ENCODE data around the gene FLNB. TPM values are rescaled to one million over a fixed set of nuclear protein-coding genes. Genes with fewer than 3 reads are reported as not detected.
"Not testable (repeated sequence)": the region's sequence is repeated elsewhere in the genome, so short reads cannot be mapped to it uniquely, and the experiment has no call there.

Gene FLNB
- polyA plus RNA-seq, 1 donor from 2014 or later, result 10.3 TPM

DNA sequence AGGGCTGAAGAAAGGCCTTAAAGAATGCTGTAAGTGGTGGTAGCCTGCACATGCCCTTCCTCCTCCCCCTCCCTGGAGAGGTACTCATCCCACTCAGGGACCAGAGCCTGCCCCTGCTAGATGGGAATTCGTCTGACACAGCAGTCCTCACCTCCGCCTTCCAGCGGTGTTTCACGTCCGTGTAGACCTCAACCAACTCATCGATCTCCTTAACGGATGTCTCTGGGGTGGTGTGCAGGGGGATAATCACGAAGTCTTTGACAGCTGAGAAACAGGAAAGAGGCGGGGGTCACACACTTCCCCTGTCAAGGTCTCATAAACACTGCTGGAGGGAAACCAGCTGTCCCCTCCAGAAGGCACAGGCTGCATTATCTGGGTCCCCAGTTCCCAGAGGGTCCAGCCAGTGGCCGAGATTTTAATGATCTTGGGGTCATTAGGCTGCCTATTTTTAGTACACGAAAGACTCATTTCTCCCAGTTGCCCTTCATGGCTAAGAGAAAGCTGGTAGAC lies 192.7 kb downstream of the FLNB start:
- no peak for TF ChIP-seq MXI1 (conservative IDR thresholded peaks at IDR 0.05; ENCODE audit: poor library complexity, severe bottlenecking)
- TF ChIP-seq EP300 (conservative IDR thresholded peaks at IDR 0.05; ENCODE audit: poor library complexity, severe bottlenecking), result no peak
- no peak for TF ChIP-seq EZH2 (IDR thresholded peaks at IDR 0.05; ENCODE audit: borderline replicate concordance, insufficient read depth, low read length, poor library complexity, severe bottlenecking)
- TF ChIP-seq RAD21 (conservative IDR thresholded peaks at IDR 0.05), result no peak
- no peak for TF ChIP-seq CTCF (IDR thresholded peaks at IDR 0.05; ENCODE audit: poor library complexity, severe bottlenecking)
- TF ChIP-seq, protein P1, sequence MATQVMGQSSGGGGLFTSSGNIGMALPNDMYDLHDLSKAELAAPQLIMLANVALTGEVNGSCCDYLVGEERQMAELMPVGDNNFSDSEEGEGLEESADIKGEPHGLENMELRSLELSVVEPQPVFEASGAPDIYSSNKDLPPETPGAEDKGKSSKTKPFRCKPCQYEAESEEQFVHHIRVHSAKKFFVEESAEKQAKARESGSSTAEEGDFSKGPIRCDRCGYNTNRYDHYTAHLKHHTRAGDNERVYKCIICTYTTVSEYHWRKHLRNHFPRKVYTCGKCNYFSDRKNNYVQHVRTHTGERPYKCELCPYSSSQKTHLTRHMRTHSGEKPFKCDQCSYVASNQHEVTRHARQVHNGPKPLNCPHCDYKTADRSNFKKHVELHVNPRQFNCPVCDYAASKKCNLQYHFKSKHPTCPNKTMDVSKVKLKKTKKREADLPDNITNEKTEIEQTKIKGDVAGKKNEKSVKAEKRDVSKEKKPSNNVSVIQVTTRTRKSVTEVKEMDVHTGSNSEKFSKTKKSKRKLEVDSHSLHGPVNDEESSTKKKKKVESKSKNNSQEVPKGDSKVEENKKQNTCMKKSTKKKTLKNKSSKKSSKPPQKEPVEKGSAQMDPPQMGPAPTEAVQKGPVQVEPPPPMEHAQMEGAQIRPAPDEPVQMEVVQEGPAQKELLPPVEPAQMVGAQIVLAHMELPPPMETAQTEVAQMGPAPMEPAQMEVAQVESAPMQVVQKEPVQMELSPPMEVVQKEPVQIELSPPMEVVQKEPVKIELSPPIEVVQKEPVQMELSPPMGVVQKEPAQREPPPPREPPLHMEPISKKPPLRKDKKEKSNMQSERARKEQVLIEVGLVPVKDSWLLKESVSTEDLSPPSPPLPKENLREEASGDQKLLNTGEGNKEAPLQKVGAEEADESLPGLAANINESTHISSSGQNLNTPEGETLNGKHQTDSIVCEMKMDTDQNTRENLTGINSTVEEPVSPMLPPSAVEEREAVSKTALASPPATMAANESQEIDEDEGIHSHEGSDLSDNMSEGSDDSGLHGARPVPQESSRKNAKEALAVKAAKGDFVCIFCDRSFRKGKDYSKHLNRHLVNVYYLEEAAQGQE (IDR thresholded peaks at IDR 0.05; ENCODE audit: borderline replicate concordance), result no peak
- TF ChIP-seq SMC3 (conservative IDR thresholded peaks at IDR 0.05; ENCODE audit: poor library complexity), result no peak
- TF ChIP-seq TAF1 (IDR thresholded peaks at IDR 0.05; ENCODE audit: low read depth), result no peak
- no peak for TF ChIP-seq POLR2AphosphoS5 (IDR thresholded peaks at IDR 0.05)
- Histone ChIP-seq H3K79me2 (replicated peaks; ENCODE audit: insufficient read depth, low read length) (no peaks in the 10 kb centered on the region), H3K27ac (ENCODE audit: low read length) (no peak overlapping the region), H3K4me3 (ENCODE audit: low read length) (no peak overlapping the region), H3K36me3 (ENCODE audit: insufficient read depth, low read length) (no peaks in the 10 kb centered on the region), H3K27me3 (ENCODE audit: insufficient read depth, low read depth, low read length) (no peaks in the 10 kb centered on the region), H3K9ac (ENCODE audit: low read length) (no peak overlapping the region), H2AFZ (ENCODE audit: low read depth, low read length) (no peak overlapping the region), H3K9me2 (ENCODE audit: insufficient read depth, low read length) (no peaks in the 10 kb centered on the region), H3K4me2 (ENCODE audit: low read length) (no peak overlapping the region), H3K9me3 (ENCODE audit: low read length) (no peaks in the 10 kb centered on the region), H4K20me1 (ENCODE audit: insufficient read depth) (no peaks in the 10 kb centered on the region), H3F3A (ENCODE audit: insufficient read depth, low read length, poor library complexity, severe bottlenecking) (no peaks in the 10 kb centered on the region)

DNA sequence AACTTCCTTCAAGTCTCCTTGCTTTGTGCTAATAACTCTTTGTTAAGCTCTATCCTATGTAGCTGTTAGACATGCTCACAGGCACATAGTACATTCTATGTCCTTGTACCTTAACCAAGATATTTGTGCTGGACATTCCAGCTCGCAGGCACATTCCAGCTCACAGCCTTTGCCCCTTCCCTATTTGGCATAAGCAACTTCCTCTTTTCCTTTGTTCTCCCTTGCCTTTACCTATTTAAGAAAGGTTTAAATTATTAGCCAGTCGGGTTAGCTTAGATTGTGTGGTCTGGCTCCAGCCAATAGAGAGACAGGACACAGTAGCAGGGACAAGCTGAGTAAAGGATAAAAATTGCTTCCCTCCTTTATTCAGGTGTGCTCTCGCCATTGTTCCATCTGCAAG lies 193.2 kb downstream of the FLNB start:
- not testable (repeated sequence) for H3K9me2 ChIP-seq (ENCODE audit: insufficient read depth, low read length); H3K4me3 ChIP-seq (ENCODE audit: low read length); H4K20me1 ChIP-seq (ENCODE audit: insufficient read depth); H3K36me3 ChIP-seq (ENCODE audit: insufficient read depth, low read length); H3K9ac ChIP-seq (ENCODE audit: low read length); H3K4me2 ChIP-seq (ENCODE audit: low read length); H3K27ac ChIP-seq (ENCODE audit: low read length); H3K27me3 ChIP-seq (ENCODE audit: insufficient read depth, low read depth, low read length); H2AFZ ChIP-seq (ENCODE audit: low read depth, low read length); H3F3A ChIP-seq (ENCODE audit: insufficient read depth, low read length, poor library complexity, severe bottlenecking); H3K9me3 ChIP-seq (ENCODE audit: low read length); H3K79me2 ChIP-seq (replicated peaks; ENCODE audit: insufficient read depth, low read length)

DNA sequence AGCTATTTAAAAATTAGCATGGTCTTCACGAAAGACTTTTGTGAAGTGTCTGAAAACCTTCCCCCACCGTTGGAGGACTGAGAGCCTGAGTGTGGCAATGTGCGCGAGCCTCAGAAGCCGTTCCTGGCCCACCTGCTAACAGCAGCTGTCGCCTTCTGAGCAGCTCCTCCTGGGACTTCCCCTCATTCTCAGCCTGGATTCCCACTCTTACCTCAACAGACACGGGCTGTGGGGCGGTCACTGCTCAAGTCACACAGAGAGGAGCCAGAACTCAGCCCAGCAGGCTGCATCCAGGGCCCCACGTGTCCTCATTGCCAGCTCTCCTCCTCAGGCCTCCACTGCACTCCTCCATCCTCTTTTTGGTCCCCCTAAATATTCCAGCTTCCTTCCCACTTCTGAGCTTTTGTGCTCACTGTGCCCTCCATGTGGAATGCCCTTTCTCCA lies 194.7 kb downstream of the FLNB start:
- no peaks in the 10 kb centered on the region for H3K36me3 ChIP-seq (ENCODE audit: insufficient read depth, low read length)
- no peaks in the 10 kb centered on the region for H3F3A ChIP-seq (ENCODE audit: insufficient read depth, low read length, poor library complexity, severe bottlenecking)
- H3K9ac ChIP-seq (ENCODE audit: low read length), result no peak overlapping the region
- no peak overlapping the region for H2AFZ ChIP-seq (ENCODE audit: low read depth, low read length)
- H4K20me1 ChIP-seq (ENCODE audit: insufficient read depth), result no peaks in the 10 kb centered on the region
- no peaks in the 10 kb centered on the region for H3K9me3 ChIP-seq (ENCODE audit: low read length)
- TF ChIP-seq, protein P1 (IDR thresholded peaks at IDR 0.05; ENCODE audit: borderline replicate concordance), result no peak
- TF ChIP-seq EZH2 (IDR thresholded peaks at IDR 0.05; ENCODE audit: borderline replicate concordance, insufficient read depth, low read length, poor library complexity, severe bottlenecking) (no peak), CTCF (IDR thresholded peaks at IDR 0.05; ENCODE audit: poor library complexity, severe bottlenecking) (no peak), POLR2AphosphoS5 (IDR thresholded peaks at IDR 0.05) (no peak), EP300 (conservative IDR thresholded peaks at IDR 0.05; ENCODE audit: poor library complexity, severe bottlenecking) (no peak), MXI1 (conservative IDR thresholded peaks at IDR 0.05; ENCODE audit: poor library complexity, severe bottlenecking) (no peak), RAD21 (conservative IDR thresholded peaks at IDR 0.05) (no peak), SMC3 (conservative IDR thresholded peaks at IDR 0.05; ENCODE audit: poor library complexity) (no peak), TAF1 (IDR thresholded peaks at IDR 0.05; ENCODE audit: low read depth) (no peak)
- H3K4me3 ChIP-seq (ENCODE audit: low read length), result no peak overlapping the region
- no peak overlapping the region for H3K27ac ChIP-seq (ENCODE audit: low read length)
- no peaks in the 10 kb centered on the region for H3K9me2 ChIP-seq (ENCODE audit: insufficient read depth, low read length)
- H3K4me2 ChIP-seq (ENCODE audit: low read length), result no peak overlapping the region
- no peaks in the 10 kb centered on the region for H3K79me2 ChIP-seq (replicated peaks; ENCODE audit: insufficient read depth, low read length)
- H3K27me3 ChIP-seq (ENCODE audit: insufficient read depth, low read depth, low read length), result no peaks in the 10 kb centered on the region
